Progenitor cell of endocrine pancreas (in vitro differentiated cells): ENCODE results near the gene PRSS36. TPM values are rescaled to one million over a fixed set of nuclear protein-coding genes. Genes with fewer than 3 reads are reported as not detected.
"Not testable (repeated sequence)": the region's sequence is repeated elsewhere in the genome, so short reads cannot be mapped to it uniquely, and the experiment has no call there.

ENCODE experiments used
- DNase-seq: peaks from one replicate; pipeline ENCODE4 v3.0.0; 2021; ENCODE audit warnings: low spot score; ENCODE audit not compliant: unreplicated experiment
- H3K27ac Mint-ChIP-seq: 2 replicates; pipeline ENCODE4 v1.8.0; 2021; ENCODE audit warnings: mild to moderate bottlenecking, moderate library complexity, mixed read lengths
- H3K27me3 Mint-ChIP-seq: 2 replicates; pipeline ENCODE4 v1.8.0; 2021; ENCODE audit warnings: mixed read lengths
- H3K36me3 Mint-ChIP-seq: 2 replicates; pipeline ENCODE4 v1.8.0; 2022; ENCODE audit warnings: mixed read lengths; ENCODE audit not compliant: insufficient read depth
- H3K4me1 Mint-ChIP-seq: 2 replicates; pipeline ENCODE4 v1.8.0; 2021; ENCODE audit warnings: low read depth, mixed read lengths
- H3K4me3 Mint-ChIP-seq: 2 replicates; pipeline ENCODE4 v1.8.0; 2021; ENCODE audit warnings: low read depth, mild to moderate bottlenecking, moderate library complexity, mixed read lengths
- H3K9me3 Mint-ChIP-seq: 2 replicates; pipeline ENCODE4 v1.8.0; 2021; ENCODE audit warnings: low read depth, mixed read lengths
- total RNA-seq: library from RNA; stranded (reverse); gene quantifications from 2 replicates; pipeline ENCODE4 v1.2.1, GENCODE V29; 2021
- TF ChIP-seq, protein P1 (sequence below): fragments of 200-600 bp; sonication (generic); IDR thresholded peaks from one replicate; pipeline ENCODE4 v1.5.0; 2021; ENCODE audit warnings: antibody characterized with exemption, mild to moderate bottlenecking; ENCODE audit not compliant: unreplicated experiment

PRSS36 gene
- total RNA-seq, 1 donor from 2014 or later = 0.65 TPM

DNA sequence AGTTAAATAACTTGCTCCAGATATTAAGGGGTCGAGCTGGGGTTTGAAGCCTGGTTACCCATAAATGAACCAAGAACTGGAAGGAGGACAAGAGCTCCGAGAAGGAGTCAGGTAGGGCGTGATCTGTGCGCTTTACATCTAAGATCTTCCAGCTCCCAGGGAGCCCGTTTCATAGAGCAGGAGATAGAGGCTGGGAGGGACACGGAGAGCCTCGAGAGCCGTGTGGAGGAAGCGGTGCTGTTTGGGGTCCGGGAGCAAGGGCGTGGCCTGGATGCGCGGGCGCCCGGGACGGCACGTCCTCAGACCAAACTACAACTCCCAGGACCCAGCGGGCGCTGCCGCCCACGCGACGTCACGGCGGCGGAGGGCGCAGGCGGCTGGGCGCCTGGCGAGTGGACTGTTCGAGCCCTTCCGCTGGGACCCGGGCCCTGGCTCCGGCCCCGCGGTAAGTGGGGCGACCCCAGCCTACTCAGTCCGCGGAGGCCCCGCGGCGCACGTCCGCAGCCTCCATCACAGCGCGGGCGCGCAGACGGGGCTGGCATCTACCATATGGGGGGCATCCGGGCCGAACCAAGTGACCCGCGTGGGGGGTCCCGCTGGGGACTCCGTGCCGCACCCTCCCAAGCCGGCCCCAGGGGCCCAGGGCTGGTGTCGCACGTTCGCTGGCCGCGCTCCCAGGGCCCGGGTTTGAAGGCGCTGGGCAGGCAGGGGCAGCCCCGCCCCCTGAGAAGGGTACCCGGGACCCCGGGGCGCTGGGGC is 41.7 kb downstream of the PRSS36 start, which contains the start of gene BCKDK:
TSS of gene BCKDK (plus strand) at position 352 of the 759 bp plus-strand sequence. CDS start 838 bp downstream, outside the sequence.
- Mint-ChIP-seq H3K27ac (peak within 1 kb of the TSS; percentile 9), H3K4me1 (peaks cover 2% of the 10 kb centered on the region), H3K9me3 (no peaks in the 10 kb centered on the region), H3K4me3 (peak within 1 kb of the TSS; percentile 69), H3K36me3 (peaks cover 6% of the 10 kb centered on the region), H3K27me3 (no peaks in the 10 kb centered on the region)
- TF ChIP-seq, protein P1, sequence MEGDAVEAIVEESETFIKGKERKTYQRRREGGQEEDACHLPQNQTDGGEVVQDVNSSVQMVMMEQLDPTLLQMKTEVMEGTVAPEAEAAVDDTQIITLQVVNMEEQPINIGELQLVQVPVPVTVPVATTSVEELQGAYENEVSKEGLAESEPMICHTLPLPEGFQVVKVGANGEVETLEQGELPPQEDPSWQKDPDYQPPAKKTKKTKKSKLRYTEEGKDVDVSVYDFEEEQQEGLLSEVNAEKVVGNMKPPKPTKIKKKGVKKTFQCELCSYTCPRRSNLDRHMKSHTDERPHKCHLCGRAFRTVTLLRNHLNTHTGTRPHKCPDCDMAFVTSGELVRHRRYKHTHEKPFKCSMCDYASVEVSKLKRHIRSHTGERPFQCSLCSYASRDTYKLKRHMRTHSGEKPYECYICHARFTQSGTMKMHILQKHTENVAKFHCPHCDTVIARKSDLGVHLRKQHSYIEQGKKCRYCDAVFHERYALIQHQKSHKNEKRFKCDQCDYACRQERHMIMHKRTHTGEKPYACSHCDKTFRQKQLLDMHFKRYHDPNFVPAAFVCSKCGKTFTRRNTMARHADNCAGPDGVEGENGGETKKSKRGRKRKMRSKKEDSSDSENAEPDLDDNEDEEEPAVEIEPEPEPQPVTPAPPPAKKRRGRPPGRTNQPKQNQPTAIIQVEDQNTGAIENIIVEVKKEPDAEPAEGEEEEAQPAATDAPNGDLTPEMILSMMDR = no peak
- DNase-seq = no peak

DNA sequence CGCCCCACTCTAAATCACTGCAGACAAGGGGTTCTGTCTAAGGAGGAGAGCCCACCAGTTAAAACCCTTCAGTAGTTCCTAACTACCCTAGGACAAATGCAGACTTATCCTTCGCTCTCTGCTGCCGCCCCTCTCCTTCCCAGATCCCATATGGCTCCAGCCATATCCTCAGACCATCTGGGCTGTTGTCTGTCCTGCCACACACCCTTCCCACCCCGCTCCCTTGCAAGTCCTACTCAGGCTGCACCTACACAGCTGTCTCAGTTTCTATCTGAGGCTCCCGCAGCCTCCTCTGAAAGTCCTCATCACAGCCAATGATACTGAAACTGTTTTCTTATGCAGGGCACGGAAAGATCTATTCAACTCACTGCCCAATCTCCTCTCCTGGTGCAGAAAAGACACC is 42.4 kb downstream of the PRSS36 start:
- Mint-ChIP-seq H3K27ac (no peak overlapping the region), H3K9me3 (no peaks in the 10 kb centered on the region), H3K4me3 (peak overlapping the region; percentile 69), H3K4me1 (peaks cover 2% of the 10 kb centered on the region), H3K27me3 (no peaks in the 10 kb centered on the region), H3K36me3 (peaks cover 5% of the 10 kb centered on the region)
- no peak for DNase-seq
- TF ChIP-seq, protein P1 = no peak

DNA sequence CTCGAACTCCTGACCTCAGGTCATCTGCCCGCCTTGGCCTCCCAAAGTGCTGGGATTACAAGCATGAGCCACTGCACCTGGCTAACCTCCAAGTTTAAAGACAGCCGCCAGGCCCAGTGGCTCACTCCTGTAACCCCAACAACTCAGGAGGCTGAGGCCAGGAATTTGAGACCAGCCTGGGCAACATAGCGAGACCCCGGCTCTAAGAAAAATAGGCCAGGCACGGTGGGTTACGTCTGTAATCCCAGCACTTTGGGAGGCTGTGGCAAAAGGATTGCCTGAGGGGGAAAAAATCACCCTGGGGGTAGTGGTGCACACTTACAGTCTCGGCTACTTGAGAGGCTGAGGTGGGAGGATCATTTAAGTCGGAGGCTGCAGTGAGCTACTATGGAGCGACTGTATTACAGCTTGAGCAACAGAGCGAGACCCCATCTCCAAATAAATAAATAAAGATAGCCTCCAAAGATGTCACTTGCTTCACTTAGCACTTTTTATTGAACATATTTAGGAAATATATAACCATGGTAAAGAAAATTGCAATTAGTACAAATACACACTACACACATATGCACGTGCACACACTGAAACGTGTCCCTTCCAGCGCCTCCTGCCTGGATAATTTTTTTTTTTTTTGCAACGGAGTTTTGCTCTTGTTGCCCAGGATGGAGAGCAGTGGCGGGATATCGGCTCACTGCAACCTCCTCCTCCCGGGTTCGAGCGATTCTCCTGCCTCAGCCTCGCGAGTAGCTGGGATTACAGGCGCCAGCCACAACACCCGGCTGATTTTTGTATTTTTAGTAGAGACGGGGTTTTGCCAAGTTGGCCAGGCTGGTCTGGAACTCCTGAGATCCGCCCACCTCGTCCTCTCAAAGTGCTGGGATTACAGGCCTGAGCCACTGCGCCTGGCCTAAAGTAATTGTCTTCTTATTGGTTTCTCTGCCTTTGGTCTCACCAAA is 43.1 kb downstream of the PRSS36 start:
- no peak for DNase-seq
- TF ChIP-seq, protein P1 = no peak
- Mint-ChIP-seq H3K9me3 (no peaks in the 10 kb centered on the region), H3K27ac (no peak overlapping the region), H3K4me1 (peaks cover 2% of the 10 kb centered on the region), H3K36me3 (peaks cover 4% of the 10 kb centered on the region), H3K27me3 (no peaks in the 10 kb centered on the region), H3K4me3 (peak overlapping the region; percentile 69)

DNA sequence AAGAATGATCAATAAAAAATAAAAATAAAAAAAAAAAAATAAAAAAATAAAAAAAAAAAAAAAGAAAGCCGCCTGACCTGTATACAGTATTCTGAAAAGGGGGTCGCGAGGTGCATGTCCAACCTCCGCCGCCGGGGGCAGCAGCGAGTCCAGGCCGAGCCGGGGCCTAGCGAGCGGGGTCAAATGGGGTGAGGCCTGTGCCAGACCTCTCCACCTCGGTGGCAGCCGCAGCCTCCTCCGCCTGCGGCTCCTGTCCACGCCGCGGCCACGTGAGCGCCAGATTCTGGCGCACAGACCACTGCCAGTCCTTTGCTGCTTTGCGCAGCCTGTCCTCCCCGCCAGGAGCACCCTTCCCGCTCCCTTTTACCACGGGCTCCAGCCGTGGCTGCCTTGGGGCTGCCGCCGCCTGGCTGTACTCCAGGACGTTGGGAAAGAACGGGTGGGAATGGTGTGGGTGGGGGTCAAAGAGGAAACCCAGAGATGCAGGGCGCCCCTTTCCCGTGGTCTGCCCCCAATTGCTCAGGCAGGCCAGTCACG is 44.1 kb downstream of the PRSS36 start:
- Mint-ChIP-seq H3K27ac (no peak overlapping the region), H3K4me3 (no peak overlapping the region), H3K4me1 (peaks cover 2% of the 10 kb centered on the region), H3K27me3 (no peaks in the 10 kb centered on the region), H3K9me3 (no peaks in the 10 kb centered on the region), H3K36me3 (peaks cover 4% of the 10 kb centered on the region)
- DNase-seq = peak; percentile 82
- TF ChIP-seq, protein P1 = peak; percentile 70

DNA sequence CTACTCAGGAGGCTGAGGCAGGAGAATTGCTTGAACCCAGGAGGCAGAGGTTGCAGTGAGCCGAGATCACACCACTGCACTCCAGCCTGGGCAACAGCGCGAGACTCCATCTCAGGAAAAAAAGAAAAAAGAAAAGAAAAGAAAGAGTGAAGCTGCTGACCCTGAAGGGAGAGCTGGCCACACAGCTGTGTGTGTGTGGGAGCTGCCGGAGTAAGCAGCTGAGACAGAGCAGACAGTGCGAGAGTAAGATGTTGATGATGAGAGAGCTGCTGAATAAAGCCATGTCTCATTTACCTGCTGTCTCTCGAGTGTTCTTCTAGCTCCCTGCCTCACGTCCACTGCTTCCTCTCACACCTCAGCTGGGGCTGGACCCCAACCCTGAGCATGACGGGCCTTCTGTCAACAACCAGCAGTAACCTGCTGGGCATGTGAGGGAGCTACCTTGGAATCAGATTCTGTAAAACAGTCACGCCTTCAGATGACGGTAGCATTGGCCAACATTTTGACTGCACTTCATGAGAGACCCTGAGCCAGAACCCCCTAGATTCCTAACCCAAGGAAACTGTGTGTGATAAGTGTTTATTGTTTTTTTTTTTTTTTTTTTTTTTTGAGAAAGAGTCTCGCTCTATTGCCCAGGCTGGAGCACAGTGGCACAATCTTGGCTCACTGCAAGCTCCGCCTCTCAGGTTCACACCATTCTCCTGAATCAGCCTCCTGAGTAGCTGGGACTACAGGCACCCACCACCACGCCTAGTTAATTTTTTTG is 48.8 kb downstream of the PRSS36 start:
- not testable (repeated sequence) for H3K36me3 Mint-ChIP-seq, H3K9me3 Mint-ChIP-seq, H3K4me1 Mint-ChIP-seq, H3K4me3 Mint-ChIP-seq, H3K27ac Mint-ChIP-seq, DNase-seq
- H3K27me3 Mint-ChIP-seq = peaks cover 10% of the 10 kb centered on the region
